Posterior cingulate gyrus (tissue), 11 donors: ENCODE data around the gene ZNF385C.

Source experiments
- DNase-seq, 10 donors: peaks; one replicate each; pipeline versions ENCODE4 v3.0.0 to v3.0.0-alpha.2; 2020 to 2021; ENCODE audit warnings: mixed read lengths in 3 of 10
- intact Hi-C: fragments of 100-400 bp; cut with DNase I; formaldehyde crosslinking; loops from one replicate; pipeline ENCODE4 v1.15.1; 2023

The ZNF385C gene

GRCh38 chr17:42002792-42003301, 95.4 kb downstream of the ZNF385C start:
- intact Hi-C loops: no loop called here
- DNase-seq: no peak

DNA sequence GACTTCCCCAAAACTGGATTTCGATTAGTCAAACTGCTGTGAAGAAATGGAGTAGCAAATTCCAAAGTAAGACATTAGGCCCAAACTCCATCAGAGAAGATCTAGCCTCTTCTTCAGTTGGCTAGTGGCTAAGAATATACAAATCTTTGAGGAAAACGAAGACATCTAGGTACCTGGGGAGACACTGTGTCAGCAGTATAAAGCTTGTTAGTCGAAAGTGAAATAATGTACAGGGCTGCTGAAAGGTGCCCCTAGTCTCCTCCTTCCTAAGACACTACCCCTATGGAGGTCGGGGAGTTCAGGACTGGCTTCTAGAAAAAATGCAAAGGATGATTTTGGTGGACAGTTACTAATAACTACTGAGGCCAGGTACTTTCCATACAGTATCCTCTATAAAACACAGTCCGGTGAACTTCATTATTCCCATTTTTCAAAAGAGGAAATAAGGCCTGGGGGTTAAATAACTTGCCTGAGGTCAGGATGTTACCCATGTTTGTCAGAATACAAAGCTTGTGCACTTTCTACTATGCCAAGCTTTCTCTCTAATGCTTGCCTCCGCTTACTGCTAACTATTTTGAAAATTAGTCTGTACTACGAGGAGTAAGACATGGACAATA, 96.0 kb downstream of the ZNF385C start:
- intact Hi-C loops: no loop called here
- no peak for DNase-seq

GRCh38 chr17:42001729-42002128, 96.5 kb downstream of the ZNF385C start:
- no peak for DNase-seq
- intact Hi-C loops: no loop called here

GRCh38 chr17:42000413-42001133, 97.7 kb downstream of the ZNF385C start:
- intact Hi-C loops: no loop called here
- DNase-seq: no peak

DNA sequence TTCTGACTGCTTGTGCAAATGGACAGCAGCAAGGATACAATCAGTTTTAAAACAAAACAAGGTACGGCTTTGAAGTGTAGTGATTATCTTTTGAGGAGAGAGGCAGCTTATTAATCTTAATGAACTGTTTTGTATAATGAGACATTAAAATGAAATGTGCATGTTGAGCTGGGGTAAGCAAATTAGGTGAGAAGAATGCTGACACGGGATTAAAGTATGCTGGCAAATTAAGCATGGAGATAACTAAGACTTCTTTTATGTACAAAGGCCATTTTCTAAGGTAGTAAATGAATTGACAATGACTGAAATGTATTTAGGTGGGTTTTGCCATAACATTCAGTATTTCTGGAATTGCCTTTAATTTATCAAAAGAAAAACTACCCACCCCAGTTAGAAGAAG, 99.8 kb downstream of the ZNF385C start:
- intact Hi-C loops: no loop called here
- no peak for DNase-seq

GRCh38 chr17:41996855-41997164, 101.5 kb downstream of the ZNF385C start:
- intact Hi-C loops: no loop called here
- DNase-seq: no peak

- intact Hi-C loops: no loop called here
Observed at GRCh38 chr17:41992576-41992975, 105.7 kb downstream of the ZNF385C start.

DNA sequence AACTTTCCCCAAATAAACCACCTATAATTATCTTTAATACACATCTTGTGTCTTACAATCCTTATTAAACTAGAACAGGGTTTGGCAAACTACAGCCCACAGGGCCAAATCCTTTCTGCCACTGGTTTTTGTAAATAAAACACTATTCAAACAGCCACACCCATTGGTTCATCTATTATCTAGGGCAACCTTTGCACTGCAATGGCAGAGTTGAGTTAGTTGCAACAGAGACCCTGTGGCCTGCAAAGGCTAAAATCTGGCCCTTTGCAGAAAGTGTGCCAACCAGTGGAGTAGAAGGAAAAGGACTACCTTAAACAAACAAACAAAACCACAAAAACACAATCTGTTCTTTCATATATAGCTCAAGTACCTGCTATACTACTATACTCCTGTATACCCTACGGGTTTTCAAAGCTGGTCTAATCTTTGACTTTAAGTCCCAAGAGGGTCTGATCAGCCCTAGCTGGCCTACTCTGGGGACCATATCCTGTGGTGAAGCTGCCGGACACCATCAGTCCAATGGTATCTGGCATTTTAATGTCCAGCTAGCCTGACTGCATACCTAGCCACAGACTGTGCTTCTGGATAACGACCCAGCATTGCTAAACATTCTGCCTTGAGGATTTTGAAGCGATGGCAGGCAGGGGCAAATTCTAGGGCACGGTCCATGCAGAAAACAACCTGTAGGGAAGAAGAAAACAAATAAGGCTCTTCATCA, 108.4 kb downstream of the ZNF385C start:
- intact Hi-C loops: no loop called here
- DNase-seq: no peak

More at GRCh38 chr17:41992576-41992975, 105.7 kb downstream of the ZNF385C start:
- peak in 9 of 10 donors; percentile 25 to 94 (median 62) for DNase-seq

- DNase-seq: no peak
Observed at GRCh38 chr17:41988418-41988817, 109.9 kb downstream of the ZNF385C start.

DNA sequence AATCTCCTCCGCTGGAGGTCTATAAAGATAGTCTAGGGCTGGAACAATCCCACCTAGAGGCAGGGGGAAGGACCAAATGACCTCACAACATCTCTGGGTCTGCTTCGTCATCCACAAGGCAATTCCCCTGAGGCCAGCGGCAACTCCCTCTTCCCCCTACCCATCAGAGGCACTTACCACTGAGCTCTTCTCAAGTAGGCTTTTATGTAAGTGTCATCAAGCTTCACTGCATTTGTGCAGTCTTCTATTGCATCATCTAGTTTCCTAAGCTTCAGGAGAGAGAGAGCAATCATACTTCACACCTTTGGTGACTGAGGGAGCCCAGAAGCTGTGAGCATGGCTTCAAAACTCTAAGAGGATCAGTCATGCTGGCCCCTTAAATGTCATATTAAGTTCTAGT, 110.6 kb downstream of the ZNF385C start:
- intact Hi-C loops: no loop called here
- no peak for DNase-seq

More at GRCh38 chr17:41988418-41988817, 109.9 kb downstream of the ZNF385C start:
- intact Hi-C loops: no loop called here

DNA sequence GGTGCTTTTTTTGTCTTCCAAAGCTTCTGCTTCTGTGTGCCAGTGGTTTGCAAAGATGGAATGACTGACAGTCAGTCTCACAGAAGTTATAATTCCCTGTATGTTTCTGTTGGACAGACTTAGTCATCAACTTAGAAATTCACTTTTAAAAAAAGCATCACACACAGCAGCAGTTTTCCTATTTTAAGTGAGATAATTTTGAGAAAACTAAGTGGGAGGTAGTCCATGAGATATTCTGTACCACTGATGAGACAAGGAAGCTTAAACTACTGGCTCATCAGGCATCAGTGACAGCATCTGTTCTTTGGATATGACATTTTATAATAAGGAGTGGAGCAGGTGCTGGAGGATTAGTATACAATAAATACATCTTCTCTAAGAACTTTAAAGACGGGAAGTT, 111.6 kb downstream of the ZNF385C start:
- no peak for DNase-seq

DNA sequence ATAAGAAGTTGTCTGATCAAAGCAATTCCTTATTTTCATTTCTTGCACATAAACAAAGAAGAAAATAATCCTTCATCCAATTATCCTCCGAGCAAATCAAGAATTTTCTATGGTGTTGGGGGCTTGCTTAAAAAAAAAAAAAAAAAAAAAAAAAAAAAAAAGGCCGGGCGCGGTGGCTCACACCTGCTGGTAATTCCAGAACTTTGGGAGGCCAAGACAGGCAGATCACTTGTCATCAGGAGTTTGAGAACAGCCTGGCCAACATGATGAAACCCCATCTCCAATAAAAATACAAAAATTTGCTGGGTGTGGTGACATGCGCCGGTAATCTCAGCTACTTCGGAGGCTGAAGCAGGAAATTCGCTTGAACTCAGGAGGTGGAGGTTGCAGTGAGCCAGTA, 112.4 kb downstream of the ZNF385C start:
- no peak for DNase-seq
- intact Hi-C loops: no loop called here

More for the DNA sequence above, 111.6 kb downstream of the ZNF385C start:
- intact Hi-C loops: no loop called here

- peak in 1 of 10 donors; percentile 69 for DNase-seq
- intact Hi-C loops: no loop called here
Observed at GRCh38 chr17:41984454-41984853, 113.8 kb downstream of the ZNF385C start.

- intact Hi-C loops: no loop called here
- DNase-seq: peak in 2 of 10 donors; percentile 40 to 66
Observed at GRCh38 chr17:41982026-41982760, 116.1 kb downstream of the ZNF385C start.

DNA sequence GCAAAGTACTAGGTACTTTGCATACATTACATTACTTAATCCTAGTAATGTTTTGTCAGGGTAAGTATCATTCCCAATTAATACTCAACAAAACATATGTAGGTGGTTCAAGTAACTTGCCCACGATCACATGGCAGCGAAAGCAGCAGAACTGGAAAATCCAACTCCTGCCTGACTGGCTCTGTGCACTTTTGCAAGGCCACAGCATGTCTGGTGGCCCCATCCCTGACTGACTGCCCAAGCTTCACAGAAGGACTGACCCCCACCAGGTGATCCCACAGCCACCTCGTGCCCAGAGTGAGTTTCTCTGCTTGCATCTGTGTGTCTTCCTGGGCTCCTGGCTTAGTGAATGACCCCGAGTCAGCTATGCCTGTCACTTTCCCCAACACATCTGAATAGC, 120.3 kb downstream of the ZNF385C start:
- peak in 2 of 10 donors; percentile 25 to 28 for DNase-seq
- intact Hi-C loops: no loop called here

DNA sequence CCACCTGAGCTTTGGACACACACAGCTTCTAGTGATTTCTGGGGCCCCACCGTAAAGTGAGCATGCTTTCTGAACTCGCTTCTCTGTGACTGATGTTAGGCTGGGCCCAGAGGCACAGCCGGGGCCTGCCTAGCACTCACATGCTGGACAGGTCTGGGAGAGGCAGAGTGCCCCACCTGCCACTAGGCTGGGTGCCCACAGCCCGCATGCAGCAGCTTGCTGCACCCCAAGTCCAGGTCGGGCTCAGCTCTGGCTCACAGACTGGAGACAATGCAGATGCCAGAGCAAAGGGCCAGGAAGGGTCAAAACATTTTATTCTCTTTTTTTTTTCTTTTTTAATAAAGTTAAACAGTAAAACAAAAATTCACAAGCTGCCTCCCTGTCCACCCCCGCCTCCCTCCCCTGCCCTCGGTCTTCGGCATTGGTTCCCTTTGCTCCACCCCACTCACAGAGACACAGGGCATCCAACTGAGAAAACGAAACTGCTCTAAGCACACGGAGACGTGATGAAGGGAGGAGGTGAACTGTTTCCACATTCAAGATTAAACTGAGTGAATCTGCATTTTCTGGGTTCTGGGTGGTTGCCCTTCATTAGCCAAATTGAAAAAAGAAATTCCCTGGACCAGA, 122.0 kb downstream of the ZNF385C start:
- peak in 3 of 10 donors; percentile 29 to 83 (median 44) for DNase-seq
- intact Hi-C loops: no loop called here
